ENCODE results near the gene TMC5. TPM values are rescaled to one million over a fixed set of nuclear protein-coding genes. Genes with fewer than 3 reads are reported as not detected.

The TMC5 gene
- total and polyA plus RNA-seq, 2 of the 13 experiments (the other 11 are each of a cell fraction or from before 2014, with no cell fraction given), result 0.09 to 0.41 TPM

DNA sequence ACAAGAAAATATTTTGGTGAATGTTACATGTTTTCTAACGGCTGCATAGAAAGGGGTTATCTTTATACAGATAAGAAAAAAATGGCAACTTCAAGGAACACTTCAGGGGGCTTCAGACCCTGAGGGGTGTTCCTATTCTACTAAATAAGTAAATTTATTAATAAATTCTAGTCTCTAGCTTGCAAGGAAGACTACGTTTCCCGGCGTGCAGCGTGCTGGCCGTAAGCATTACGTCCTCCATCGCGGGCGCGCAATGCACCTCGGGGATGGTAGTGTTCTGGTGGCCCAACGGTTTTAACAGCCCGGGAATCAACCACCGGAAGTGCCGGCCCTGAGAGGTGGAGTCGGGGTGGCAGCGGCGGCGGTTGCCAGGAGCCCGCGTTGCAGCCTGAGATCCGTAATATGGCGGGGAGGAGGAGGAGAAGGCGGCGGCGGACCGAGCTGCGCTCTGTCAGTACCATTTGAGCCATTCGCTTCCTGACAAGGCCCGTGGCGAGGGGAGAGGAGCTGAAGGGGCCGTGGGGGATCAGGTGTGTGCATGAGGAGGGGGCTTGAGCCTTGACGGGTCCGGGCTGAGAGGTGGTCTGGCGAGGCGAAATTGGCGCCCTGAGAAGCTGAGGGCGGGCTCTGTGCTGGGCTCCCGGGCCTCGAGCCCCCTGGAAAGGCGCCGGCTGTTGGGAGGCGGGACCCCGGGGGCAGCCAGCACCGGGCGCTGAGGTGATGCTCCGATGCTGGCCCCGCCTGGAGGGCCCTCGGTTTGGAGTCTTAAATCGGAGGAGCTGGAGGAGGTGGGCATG, 106.1 kb downstream of the TMC5 start, which contains the start of gene CCP110 (continued):
- no peak for TF ChIP-seq ZNF503 (CRISPR knock-in tag; IDR thresholded peaks at IDR 0.05)
- TF ChIP-seq HOMEZ (CRISPR knock-in tag; IDR thresholded peaks at IDR 0.05; ENCODE audit: low read depth), result peak; percentile 42; the same call in 1 of the 2 replicates
- TF ChIP-seq, protein P1, sequence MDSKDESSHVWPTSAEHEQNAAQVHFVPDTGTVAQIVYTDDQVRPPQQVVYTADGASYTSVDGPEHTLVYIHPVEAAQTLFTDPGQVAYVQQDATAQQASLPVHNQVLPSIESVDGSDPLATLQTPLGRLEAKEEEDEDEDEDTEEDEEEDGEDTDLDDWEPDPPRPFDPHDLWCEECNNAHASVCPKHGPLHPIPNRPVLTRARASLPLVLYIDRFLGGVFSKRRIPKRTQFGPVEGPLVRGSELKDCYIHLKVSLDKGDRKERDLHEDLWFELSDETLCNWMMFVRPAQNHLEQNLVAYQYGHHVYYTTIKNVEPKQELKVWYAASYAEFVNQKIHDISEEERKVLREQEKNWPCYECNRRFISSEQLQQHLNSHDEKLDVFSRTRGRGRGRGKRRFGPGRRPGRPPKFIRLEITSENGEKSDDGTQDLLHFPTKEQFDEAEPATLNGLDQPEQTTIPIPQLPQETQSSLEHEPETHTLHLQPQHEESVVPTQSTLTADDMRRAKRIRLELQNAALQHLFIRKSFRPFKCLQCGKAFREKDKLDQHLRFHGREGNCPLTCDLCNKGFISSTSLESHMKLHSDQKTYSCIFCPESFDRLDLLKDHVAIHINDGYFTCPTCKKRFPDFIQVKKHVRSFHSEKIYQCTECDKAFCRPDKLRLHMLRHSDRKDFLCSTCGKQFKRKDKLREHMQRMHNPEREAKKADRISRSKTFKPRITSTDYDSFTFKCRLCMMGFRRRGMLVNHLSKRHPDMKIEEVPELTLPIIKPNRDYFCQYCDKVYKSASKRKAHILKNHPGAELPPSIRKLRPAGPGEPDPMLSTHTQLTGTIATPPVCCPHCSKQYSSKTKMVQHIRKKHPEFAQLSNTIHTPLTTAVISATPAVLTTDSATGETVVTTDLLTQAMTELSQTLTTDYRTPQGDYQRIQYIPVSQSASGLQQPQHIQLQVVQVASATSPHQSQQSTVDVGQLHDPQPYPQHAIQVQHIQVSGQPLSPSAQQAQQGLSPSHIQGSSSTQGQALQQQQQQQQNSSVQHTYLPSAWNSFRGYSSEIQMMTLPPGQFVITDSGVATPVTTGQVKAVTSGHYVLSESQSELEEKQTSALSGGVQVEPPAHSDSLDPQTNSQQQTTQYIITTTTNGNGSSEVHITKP (CRISPR knock-in tag; IDR thresholded peaks at IDR 0.05; ENCODE audit: low read depth), result peak; percentile 81
- no peak for TF ChIP-seq ZNF10 (CRISPR knock-in tag; IDR thresholded peaks at IDR 0.05; ENCODE audit: borderline replicate concordance, low read depth)
- TF ChIP-seq ZHX2 (IDR thresholded peaks at IDR 0.05; ENCODE audit: low read depth), result peak; percentile 97
- TF ChIP-seq ZHX2 (CRISPR knock-in tag; IDR thresholded peaks at IDR 0.05; ENCODE audit: borderline replicate concordance), result no peak
- TF ChIP-seq EHMT2 (IDR thresholded peaks at IDR 0.05; ENCODE audit: borderline replicate concordance, low read depth, low read length), result no peak
- TF ChIP-seq KDM1A (CRISPR knock-in tag; IDR thresholded peaks at IDR 0.05), result no peak
- TF ChIP-seq HCFC1 (IDR thresholded peaks at IDR 0.05; ENCODE audit: low read depth, low read length), result peak; percentile 100
- no peak for TF ChIP-seq ZNF354B (CRISPR knock-in tag; IDR thresholded peaks at IDR 0.05)
- no peak for TF ChIP-seq ATF7 (IDR thresholded peaks at IDR 0.05)
- peak; percentile 65; the same call in 1 of the 2 replicates for TF ChIP-seq ATF7 (CRISPR knock-in tag; IDR thresholded peaks at IDR 0.05)
- TF ChIP-seq, protein P2, sequence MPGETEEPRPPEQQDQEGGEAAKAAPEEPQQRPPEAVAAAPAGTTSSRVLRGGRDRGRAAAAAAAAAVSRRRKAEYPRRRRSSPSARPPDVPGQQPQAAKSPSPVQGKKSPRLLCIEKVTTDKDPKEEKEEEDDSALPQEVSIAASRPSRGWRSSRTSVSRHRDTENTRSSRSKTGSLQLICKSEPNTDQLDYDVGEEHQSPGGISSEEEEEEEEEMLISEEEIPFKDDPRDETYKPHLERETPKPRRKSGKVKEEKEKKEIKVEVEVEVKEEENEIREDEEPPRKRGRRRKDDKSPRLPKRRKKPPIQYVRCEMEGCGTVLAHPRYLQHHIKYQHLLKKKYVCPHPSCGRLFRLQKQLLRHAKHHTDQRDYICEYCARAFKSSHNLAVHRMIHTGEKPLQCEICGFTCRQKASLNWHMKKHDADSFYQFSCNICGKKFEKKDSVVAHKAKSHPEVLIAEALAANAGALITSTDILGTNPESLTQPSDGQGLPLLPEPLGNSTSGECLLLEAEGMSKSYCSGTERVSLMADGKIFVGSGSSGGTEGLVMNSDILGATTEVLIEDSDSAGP (CRISPR knock-in tag; IDR thresholded peaks at IDR 0.05; ENCODE audit: borderline replicate concordance), result peak; percentile 86
